Fibroblast of pulmonary artery (primary cell): ENCODE results near the gene TP53I3.
"Not testable (repeated sequence)": the region's sequence is repeated elsewhere in the genome, so short reads cannot be mapped to it uniquely, and the experiment has no call there.

ENCODE experiments used
- DNase-seq: peaks from one replicate; pipeline ENCODE4 v3.0.0-alpha.2; 2010; ENCODE audit warnings: low read depth
- H3K4me3 ChIP-seq: replicated peaks from 2 replicates; pipeline ENCODE4 v1.5.1; 2011; ENCODE audit warnings: low read depth, mild to moderate bottlenecking, control low read depth, low read length, moderate library complexity
- CTCF ChIP-seq: IDR thresholded peaks from 2 replicates; pipeline ENCODE4 v1.5.1; 2011; ENCODE audit warnings: mild to moderate bottlenecking, control low read depth, low read length, inconsistent platforms; ENCODE audit errors: missing control alignments

Gene TP53I3

DNA sequence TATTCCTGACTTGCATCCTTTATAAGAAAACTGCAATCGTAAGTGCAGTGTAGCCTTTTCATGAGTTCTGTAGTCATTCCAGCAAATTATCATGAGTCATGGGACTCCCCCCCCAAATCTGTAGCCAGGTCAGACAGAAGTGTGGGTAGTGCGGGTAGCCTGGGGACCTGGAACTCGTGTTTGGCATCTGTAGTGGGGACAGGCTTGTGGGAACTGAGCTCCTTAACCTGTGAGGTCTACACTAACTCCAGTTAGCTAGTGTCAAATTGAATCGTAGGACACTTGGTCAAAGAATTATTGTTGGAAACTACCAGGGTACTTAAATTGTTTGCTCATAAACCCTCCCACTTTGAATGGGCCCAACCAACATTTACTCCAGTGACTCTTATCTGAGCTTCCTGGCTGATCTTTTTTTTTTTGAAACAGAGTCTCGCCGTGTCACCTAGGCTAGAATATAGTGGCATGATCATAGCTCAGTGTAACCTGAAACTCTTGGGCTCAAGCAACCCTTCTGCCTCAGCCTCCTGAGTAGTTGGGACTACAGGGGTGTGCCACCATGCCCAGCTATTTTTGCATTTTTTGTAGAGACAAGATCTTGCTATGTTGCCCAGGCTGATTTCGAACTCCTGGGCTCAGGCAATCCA is 26.1 kb upstream of the TP53I3 start:
- DNase-seq: no peak
- no peak overlapping the region for H3K4me3 ChIP-seq
- TF ChIP-seq CTCF: no peak

GRCh38 chr2:24109431-24109830 is 24.8 kb upstream of the TP53I3 start:
- not testable (repeated sequence) for H3K4me3 ChIP-seq

GRCh38 chr2:24107336-24107735 is 22.7 kb upstream of the TP53I3 start:
- no peak for TF ChIP-seq CTCF
- H3K4me3 ChIP-seq: no peak overlapping the region
- no peak for DNase-seq

More at GRCh38 chr2:24109431-24109830, 24.8 kb upstream of the TP53I3 start:
- not testable (repeated sequence) for DNase-seq

- H3K4me3 ChIP-seq: no peak overlapping the region
- no peak for TF ChIP-seq CTCF
- no peak for DNase-seq
These were observed 22.2 kb upstream of the TP53I3 start for GRCh38 chr2:24106786-24107185.

GRCh38 chr2:24105816-24106215 is 21.2 kb upstream of the TP53I3 start:
- no peak overlapping the region for H3K4me3 ChIP-seq
- peak; percentile 54 for DNase-seq
- TF ChIP-seq CTCF: no peak

DNA sequence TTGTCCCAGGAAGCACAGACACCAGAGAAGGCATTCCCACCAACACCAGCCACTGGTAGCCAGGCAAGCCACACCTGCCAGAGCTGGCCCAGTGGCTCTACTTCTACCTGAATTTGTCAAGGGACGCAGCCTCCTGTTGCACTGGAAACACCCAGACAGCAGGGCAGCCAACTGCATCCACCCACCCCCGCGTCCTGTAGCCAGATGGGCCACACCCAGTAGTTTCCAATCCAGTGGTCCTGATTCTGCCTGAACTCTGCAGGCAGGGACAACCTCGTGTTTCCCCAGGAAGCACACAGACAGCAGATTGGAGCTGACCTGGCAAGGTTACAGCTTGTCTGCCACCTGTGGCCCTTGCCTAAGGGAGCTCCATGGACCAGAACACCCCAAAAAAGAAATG is 20.3 kb upstream of the TP53I3 start:
- no peak for TF ChIP-seq CTCF
- H3K4me3 ChIP-seq: no peak overlapping the region
- no peak for DNase-seq

- no peak for TF ChIP-seq CTCF
- DNase-seq: no peak
- H3K4me3 ChIP-seq: no peak overlapping the region
These were observed 19.5 kb upstream of the TP53I3 start for GRCh38 chr2:24104110-24104650.
